NCI-H526 treated with DMSO at 0.1 percent for 48 hours (cell line): Measurements from ENCODE around the gene RASA2.
A peak's percentile ranks its signal among the peaks of the same experiment; 100 is the strongest.

ENCODE experiments used
- DNase-seq: peaks from one replicate; lab custom pipeline; 2025; lab: John Stamatoyannopoulos, UW

RASA2 gene

DNA sequence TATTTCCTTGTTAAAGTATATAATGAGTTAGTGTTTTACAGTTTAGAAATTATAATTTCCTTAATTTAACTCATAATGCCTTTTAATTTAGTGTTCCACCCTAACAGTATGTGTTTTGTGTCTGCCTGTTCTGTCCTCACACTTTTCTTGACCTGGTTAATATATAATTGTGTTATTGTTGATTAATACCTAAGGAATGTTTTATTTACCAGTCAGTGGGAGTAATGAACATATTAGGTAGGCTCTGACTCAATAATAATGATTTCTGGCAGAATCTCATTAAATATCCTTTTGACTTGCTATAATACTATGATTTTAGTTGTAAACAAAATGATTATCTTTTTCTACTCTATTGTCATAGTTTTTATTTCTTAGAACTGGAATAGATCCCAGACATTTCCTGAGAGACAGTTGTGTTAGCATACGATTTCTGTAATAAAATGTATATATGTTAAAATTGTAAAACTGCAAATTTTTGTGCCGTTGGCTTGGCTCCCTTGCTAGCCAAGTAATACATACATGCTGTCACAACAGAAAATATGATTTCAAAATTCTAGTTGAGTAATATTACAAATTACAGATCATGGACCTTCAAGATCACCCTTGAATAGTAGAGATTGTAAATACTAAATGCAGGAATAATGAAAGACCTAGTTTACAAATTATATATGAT is 51.9 kb downstream of the RASA2 start:
- DNase-seq: no peak

- DNase-seq: no peak
Measured at GRCh38 chr3:141539431-141540187, 52.8 kb downstream of the RASA2 start.

DNA sequence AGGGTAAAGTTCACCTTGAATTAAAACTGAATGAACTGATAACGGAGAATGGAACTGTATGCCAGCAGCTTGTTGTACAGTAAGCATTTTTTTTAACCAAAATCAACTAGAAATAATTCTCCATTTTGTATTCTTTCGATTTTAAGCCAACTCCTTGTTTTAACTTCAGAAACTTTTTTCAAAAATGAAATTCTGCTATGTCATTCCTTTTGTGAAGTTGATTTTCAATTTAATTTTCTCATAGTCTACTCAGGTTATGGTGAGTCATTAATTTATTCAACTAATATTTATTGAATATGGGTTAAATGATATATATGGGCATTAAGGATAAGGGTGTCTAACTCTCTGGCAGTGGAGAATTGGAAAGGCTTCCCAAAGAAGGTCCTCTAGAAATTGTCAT is 53.7 kb downstream of the RASA2 start:
- no peak for DNase-seq

DNA sequence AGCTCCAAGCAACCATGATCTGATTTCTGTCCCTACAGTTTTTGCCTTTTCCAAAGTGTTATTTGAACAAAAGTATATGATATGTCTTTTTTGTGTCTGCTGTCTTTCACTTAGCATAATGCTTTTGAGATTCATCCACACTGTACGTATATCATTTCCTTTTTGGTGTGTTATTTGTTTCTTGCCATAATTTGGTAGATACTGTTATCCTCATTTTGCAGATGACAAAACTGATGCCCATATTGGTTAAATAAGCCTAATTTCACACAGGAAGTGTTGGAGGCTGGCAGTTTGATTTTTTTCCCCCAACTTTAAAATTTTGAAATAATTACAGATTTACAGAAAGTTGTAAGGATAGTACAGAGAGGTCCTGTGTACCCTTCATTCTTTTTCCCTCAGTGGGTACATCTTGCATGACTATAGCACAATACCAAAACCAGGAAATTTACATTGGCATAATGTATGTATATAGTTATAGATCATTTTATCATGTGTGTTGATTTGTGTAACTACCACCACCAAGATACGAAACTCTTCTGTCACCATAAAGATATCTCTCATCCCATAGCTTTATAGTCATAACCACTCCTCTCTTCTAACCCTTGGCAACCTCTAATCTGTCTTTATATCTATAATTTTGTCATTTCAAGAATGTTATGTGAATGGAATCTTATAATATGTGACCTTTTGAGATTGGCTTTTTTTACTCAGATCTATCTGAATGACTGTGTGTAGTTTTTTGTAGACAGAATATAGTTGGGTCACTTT is 55.6 kb downstream of the RASA2 start:
- no peak for DNase-seq

- DNase-seq: no peak
Measured at GRCh38 chr3:141542989-141543388, 56.2 kb downstream of the RASA2 start.

GRCh38 chr3:141544697-141545096 is 57.9 kb downstream of the RASA2 start:
- no peak for DNase-seq

DNA sequence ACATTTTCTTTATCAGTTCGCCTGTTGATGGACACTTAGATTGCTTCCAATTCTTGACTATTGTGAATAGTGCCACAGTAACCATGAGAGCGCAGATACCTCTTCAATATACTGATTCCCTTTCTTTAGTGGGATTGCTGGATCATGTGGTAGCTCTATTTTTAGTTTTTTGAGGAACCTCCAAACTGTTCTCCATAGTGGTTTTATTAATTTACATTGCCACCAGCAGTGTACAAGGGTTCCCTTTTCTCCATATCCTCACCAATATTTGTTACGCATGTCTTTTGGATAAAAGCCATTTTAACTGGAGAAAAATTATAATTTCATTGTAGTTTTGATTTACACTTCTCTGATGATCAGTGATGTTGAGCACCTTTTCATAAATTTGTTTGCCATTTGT is 59.3 kb downstream of the RASA2 start:
- DNase-seq: no peak

DNA sequence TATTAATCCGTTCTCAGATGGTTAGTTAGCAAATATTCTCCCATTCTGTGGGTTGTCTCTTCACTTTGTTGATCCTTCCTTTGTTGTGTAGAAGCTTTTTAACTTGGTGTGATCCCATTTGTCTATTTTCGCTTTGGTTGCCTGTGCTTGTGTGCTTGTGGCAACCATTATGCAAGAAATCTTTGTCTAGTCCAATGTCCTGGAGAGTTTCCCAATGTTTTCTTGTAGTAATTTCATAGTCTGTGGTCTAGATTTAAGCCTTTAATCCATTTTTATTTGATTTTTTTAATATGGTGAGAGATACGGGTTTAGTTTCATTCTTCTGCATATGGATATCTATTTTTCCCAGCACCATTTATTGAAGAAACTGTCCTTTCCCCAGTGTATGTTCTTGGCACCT is 59.8 kb downstream of the RASA2 start:
- DNase-seq: no peak

GRCh38 chr3:141547791-141548190 is 61.0 kb downstream of the RASA2 start:
- DNase-seq: no peak

DNA sequence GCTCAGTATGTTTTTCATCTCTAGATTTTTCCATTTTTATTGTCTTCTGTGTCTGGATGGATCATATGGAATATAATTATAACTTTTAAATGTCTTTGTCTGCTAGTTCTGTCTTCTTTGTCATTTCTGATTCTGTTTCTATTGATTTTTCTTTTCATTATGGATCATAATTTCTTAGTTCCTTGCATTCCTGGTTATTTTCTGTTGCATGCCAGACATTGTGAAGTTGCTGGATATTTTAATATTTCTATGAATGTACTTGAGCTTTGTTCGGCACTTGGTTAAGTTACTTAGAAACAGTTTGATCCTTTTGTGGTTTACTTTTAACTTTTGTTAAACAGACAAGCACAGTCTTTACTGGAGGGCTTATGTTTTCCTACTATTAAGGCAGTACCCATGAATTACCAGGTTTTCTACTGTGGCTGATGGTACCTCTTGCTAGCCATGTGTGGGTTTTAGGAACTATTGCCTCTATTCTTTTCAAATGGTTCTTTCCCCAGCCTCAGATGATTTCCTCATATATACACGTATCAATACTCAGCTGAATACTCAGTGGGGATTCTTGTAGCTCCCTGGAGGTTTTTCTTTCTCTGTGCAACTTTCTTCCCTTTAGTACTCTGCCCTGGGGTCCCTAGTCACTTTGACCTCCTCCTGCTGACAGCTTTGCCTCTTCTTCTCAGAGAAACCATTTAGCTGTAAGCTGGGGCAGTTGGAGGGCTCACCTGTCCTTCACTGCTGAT is 64.3 kb downstream of the RASA2 start:
- no peak for DNase-seq

GRCh38 chr3:141552440-141552991 is 65.7 kb downstream of the RASA2 start:
- no peak for DNase-seq

- DNase-seq: no peak
Measured at GRCh38 chr3:141553055-141553454, 66.2 kb downstream of the RASA2 start.

GRCh38 chr3:141556034-141556433 is 69.2 kb downstream of the RASA2 start:
- DNase-seq: no peak

GRCh38 chr3:141557961-141558706 is 71.3 kb downstream of the RASA2 start:
- DNase-seq: no peak

- DNase-seq: peak; percentile 39
Measured at GRCh38 chr3:141561426-141562034, 74.7 kb downstream of the RASA2 start.

DNA sequence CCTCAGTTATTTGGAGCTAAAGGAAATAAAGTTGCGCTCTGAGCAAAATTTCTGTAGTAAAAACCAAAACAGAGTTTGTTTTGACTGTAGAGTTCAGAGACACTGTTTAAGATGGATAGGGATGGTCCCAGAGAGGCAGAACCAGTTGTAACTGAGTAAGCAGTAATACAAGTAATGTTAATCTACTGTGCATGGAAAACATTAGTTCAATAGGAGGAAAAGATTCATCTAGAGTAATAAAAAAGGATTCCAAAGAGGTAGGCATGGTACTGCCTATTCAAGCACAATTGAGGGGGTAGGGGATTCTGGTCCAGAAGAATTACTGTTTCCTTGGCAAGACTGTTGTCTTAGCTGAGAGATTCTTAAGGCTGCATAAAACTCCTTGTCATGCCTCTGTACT is 77.4 kb downstream of the RASA2 start:
- DNase-seq: no peak

DNA sequence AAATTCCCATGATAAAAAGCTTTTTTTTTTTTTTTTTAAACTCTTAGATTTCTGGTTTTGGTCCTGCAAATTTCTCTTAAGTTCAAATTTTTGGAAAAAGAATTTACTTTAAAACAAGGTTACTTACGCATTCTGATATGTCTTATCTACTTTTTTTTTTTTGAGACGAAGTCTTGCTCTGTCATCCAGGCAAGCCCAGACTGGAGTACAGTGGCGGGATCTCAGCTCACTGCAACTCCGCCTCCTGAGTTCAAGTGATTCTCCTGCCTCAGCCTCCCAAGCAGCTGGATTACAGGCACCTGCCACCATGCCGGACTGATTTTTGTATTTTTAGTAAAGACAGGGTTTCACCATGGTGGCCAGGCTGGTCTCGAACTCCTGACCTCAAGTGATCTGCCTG is 83.2 kb downstream of the RASA2 start:
- no peak for DNase-seq

DNA sequence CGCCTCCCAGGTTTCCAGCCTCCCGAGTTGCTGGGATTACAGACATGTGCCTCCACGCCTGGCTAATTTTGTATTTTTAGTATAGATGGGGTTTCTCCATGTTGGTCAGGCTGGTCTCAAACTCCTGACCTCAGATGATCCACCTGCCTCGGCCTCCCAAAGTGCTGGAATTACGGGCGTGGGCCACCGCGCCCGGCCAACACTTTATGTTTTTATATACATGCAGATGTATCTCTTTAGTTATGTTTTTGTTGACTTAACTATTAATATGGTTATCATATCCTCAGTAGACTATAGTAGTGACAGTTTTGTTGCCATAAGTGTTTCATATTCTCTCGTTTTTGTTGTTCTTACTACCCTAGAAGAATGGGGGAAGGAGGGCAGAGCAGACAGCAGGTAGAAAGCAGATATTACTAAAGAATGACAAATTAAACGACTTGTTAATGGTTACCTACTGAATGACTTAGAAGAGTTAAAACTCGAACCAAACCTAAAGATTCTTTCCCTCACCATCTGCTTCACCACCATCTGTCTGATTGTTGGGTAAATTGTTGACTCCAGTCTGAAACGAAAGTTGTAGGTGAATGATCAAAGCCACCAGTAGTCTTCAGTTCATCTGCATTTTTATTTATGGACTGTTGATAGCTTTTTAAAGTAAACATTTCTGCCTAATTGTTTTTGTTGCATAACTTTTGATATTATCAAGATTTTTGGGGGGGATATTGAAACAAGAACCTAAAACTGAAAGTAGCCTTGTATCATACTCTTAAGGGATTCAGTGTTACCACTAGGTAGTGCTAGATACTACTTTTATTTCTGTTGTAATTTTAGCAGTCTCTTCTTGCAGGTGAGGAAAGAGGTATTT is 89.3 kb downstream of the RASA2 start:
- peak; percentile 32 for DNase-seq

DNA sequence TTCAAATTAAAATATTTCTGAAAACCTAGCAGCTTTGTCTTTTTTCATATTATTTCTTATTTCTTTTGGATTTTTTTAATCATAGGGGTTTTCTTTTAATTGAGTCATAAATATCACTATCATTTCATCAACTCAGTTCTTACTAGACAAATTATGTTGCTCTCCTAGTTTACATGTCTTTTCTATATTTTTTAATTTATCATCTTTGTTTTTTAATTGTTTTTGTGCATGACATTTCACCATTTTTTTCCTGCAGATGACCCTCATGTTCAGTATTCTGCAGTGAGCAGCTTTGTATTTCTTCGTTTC is 89.9 kb downstream of the RASA2 start:
- no peak for DNase-seq
